Thyroid gland (tissue), 4 donors: ENCODE results near the gene ZNF669.

Experiments
- CTCF ChIP-seq, 6 experiments: fragments of 200-600 bp in 3 of 6; fragments of 450-650 bp in 3 of 6; sonication (generic) in 3 of 6; IDR thresholded peaks; one replicate each; pipeline ENCODE4 v1.5.1; 2016 to 2019; ENCODE audit warnings: antibody characterized with exemption in 6 of 6, mild to moderate bottlenecking in 2 of 6, inconsistent platforms in 1 of 6, moderate library complexity in 1 of 6
- POLR2A ChIP-seq, 2 donors: fragments of 450-650 bp; IDR thresholded peaks; one replicate each; pipeline ENCODE4 v1.6.1; 2017; ENCODE audit warnings: antibody characterized with exemption in 2 of 2, mild to moderate bottlenecking in 2 of 2, moderate library complexity in 1 of 2

- TF ChIP-seq CTCF (IDR thresholded peaks at IDR 0.05) (no peak), POLR2A (IDR thresholded peaks at IDR 0.05) (peak in 1 of 2 donors; percentile 90)
These were observed 25.7 kb downstream of the ZNF669 start, which contains the start of gene ZNF670 for GRCh38 chr1:247078258-247079140.
